Dermis microvascular lymphatic vessel endothelial cell (primary cell): Measurements from ENCODE around the gene ERF. TPM values are rescaled to one million over a fixed set of nuclear protein-coding genes. Genes with fewer than 3 reads are reported as not detected.

Source experiments
- DNase-seq, 2 donors: peaks; one replicate each; pipeline versions ENCODE4 v3.0.0 to v3.0.0-alpha.2; 2010; ENCODE audit warnings: low read depth in 2 of 2
- total RNA-seq: library from RNA; depleted of rRNA; stranded (reverse); fragments of >200 nt; gene quantifications from 2 replicates; pipeline ENCODE4 v1.2.1, GENCODE V29; 2014

Gene ERF
- total RNA-seq, 1 donor from 2014 or later = 18.4 TPM

DNA sequence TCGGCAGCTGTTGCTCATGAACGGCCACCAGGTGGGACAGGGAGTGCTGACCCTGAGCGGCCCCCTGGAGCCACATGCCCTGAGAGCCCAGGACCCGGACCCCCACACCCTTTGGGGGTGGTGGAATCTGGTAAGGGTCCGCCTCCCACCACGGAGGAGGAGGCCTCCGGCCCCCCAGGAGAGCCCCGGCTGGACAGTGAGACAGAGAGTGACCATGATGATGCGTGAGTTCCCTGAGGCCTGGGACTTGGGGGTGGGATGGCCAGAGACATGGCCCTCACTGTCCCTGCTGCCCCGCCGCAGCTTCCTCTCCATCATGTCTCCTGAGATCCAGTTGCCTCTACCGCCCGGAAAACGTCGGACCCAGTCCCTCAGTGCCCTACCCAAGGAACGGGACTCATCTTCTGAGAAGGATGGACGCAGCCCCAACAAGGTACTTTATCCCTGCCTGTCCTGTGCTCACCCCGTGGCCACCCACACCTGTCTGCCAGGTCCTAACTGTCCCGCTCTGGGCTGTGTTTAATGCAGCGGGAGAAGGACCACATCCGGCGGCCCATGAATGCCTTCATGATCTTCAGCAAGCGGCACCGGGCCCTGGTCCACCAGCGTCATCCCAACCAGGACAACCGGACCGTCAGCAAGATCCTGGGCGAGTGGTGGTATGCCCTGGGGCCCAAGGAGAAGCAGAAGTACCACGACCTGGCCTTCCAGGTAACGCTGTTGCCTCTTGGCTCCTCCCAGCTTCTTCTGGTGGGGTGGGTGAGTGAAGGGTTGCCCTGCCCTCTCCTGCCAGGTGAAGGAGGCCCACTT is 32.3 kb upstream of the ERF start:
- DNase-seq = no peak

DNA sequence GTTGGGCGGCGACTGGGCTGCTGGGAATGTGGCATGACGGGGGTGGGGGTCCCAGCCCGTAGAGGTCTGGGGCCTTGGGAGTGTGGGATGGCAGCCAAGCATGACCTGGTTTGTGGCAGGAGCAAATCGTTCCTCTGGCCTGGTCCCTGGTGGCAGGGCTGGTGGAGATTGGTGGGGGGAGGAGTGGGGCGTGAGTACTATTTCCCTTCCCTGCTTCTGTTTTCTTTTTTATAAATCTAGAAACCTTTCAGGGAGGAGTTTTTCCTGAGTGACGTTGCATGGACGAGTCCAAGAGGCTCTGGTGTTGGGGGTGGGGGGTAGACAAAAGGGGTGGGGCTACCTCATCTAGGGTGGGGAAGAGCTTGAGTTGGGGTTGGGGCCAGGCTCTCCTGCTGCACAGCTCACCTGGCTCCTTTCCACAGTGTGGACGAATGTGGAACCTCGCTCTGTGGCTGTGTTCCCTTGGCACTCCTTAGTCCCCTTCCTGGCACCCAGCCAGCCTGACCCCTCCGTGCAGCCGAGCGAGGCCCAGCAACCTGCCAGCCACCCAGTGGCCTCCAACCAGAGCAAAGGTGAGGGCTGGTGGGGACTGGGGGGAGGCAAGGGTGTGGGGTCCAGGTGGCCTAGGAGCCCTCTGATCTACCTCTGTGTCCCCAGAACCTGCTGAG is 31.6 kb upstream of the ERF start:
- DNase-seq = peak in 1 of 2 donors; percentile 67

DNA sequence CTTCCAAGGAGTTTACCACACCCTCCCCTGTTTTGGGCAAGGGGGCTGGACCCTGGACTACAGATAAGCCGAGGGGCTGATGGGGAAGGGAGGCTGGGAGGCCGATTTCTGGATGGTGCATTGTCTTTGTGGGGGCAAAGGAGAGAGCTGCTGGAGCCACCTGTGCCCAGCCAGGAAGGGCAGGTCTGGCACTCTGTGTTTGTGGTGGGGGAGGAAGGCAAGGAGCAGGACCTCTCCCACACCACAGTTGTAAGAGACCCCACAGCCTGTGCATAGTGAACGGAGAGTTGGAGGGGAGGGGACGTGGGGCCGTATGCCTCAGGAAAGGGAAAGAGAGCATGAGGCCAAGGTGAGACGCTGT is 31.0 kb upstream of the ERF start:
- no peak for DNase-seq

DNA sequence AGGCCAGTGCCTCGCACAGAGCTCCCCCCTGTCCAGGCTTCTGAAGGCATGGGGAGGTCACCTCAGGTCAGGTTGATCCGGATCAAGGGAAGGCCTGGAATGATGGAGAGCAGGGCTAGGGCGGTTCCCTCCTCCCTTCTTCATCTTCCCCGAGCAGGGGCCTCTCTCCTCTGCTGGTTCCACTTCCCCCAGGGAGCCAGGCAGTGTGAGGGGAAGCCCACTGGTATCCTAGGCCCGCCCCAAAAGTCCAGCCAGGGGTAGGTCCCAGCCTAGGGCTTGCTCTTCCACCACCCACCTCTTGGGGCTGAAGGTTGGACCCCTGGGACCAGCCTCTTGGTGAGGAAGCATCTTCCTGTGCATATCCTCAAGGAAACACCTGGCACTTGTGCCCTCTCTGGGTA is 30.6 kb upstream of the ERF start:
- peak in 1 of 2 donors; percentile 31 for DNase-seq

DNA sequence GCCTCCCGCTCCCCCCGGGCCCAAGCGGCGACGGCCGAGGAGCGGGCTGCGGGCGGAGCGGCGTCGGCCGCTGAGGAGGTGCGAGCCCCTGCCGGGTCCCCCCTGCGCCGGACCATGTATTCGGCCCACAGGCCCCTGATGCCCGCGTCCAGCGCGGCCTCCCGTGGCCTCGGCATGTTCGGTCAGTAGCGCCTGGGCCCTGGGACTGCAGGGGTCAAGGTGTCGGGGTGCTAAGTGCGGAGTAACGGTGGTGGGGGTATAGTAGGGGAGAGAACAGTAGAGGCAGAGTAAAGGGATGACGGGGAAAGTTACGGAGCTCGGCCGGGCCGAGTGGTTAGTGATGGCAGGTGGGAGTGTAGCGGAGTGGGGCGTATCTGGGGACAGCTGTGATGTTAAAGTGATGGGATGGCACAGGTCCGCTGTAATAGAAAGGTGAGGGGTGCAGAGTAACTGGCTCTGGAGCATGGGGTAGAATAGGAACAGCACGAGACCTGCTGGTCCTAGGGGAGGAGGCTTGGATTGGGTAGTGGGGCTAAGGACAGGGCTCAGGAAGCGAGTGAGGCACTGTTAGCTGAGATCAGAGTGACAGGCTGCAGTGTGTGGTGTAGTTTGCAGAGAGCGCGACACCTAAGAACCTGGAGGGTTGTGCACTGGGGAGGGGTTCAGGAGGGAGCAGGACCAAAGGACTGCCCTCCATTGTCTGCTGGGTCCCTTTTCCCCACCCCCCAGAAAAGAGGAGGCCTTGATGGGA is 29.8 kb upstream of the ERF start:
- DNase-seq = no peak

DNA sequence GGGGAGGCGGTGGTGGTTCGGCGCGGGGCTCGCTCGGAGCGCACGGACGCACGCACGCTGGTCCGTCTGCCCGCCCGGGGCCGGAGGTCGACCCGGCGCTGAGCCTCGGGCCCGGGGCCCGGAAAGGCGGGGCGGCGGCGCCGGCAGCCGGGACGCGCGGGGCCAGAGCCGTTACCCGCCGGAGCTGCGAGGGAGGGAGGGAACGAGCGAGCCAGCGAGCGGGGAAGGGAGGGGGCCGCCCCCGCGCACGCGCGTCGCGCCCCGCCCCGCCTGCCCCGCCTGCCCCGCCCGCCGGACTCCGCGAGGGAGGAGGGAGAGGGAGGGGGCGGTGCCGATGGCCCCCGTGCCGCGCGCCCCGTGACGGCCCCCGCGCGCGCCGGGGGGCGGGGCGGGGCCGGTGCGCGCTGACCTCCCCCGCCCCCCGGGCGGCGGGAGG is 29.2 kb upstream of the ERF start:
- peak in 1 of 2 donors; percentile 79 for DNase-seq

DNA sequence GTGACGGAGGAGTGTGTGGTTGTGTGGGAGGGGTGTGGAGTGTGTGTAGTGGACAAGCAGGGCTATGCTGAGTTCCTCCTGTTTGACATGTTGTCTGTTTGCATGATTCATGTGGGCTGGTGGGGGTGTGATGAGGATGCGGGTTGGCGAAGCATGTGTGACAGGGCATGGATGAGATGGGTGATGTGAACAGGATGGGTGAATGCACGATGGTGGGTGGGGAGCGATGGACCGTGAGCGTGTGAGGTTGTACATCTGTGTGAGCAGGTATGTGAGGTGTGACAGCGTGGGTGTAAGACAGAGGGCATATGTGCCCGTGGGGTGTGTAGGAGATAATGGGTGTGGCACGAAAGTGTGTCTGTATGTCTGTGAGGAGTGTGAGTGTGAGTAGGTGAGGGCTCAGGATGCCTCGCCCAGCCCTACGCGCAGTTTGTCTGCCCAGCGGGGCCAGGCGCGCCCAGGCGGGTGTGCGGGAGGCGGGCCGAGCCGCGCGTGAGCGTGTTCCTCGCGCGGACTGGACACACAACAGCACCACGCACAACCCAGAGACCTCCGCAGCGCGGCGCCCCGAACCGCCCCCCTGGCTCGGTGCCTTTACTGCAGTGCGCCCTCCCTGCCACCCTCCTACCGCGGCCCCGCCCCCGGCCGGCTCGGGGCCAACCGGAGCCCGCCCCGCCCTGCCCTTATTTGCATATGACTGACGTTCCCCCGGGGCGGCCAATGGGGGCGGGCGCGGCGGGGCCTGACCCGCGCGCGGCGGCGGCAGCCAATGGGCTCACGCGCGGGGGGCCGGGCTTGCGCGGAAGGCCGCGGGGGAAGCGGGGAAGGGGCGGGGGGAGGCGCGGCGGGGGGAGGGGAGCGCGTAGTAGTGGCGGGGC is 28.5 kb upstream of the ERF start:
- peak; percentile 69 to 95 for DNase-seq

DNA sequence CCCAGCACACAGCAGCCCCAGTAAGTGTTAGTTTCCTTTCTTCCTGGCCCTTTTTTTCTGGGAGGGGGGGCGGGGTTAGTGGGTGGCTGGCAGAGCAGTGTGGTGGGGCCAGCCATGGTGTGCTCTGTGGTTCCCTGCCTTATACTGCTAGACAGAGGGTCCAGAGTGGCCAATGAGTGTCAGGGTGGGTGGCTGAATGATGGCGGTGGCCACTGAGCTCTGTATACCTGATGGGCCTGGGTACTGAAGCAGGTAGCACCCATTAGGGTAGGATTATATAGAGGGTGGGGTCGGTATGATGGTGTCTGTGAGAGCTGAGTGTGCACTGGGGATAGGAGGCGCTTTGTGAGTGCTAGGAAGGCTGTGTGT is 27.9 kb upstream of the ERF start:
- DNase-seq = no peak

DNA sequence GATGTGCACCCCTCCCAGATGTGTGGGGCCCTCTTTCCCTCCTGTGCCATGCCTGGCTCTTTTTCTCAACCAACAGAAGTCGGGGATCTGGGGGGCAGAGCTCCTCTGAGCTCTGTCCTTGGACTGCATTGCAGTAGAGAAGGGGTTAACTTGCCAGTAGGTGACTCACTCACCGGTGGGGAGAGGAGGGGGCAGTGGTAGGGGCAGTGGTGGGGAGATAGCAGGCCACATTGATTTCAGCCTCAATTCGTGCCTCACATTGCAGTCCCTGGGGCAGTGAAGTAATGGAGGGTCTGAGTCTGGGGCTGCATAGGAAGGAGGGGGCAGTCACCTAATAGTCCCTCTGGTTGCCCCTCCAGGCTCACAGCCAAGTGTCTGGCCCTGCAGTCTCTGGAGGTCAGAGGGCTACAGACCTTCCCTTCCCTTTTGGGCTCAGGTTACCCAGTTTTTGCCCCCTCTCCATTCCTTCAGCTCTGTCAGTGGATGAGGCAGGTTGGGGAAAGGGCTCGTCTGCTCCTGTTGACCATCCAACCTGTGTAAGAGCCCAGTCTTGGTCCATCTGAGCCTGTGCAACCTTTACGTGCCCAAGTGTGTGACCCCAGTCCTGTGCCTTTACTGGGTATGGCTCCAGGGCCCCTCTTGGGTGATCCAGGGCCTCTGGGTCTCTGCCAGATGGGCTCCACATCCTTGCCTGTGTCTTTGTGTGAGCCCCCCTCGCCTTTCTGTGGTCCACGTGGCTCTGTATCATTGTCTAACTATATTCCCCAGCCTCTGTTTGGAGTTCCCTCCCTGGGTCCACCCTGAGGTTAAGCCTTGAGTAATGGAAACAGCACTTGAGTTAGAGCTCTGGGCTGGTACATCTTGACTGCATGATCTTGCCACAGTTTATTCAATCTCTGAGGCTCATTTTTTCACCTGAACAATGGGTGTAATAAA is 27.2 kb upstream of the ERF start:
- DNase-seq = peak in 1 of 2 donors; percentile 70

DNA sequence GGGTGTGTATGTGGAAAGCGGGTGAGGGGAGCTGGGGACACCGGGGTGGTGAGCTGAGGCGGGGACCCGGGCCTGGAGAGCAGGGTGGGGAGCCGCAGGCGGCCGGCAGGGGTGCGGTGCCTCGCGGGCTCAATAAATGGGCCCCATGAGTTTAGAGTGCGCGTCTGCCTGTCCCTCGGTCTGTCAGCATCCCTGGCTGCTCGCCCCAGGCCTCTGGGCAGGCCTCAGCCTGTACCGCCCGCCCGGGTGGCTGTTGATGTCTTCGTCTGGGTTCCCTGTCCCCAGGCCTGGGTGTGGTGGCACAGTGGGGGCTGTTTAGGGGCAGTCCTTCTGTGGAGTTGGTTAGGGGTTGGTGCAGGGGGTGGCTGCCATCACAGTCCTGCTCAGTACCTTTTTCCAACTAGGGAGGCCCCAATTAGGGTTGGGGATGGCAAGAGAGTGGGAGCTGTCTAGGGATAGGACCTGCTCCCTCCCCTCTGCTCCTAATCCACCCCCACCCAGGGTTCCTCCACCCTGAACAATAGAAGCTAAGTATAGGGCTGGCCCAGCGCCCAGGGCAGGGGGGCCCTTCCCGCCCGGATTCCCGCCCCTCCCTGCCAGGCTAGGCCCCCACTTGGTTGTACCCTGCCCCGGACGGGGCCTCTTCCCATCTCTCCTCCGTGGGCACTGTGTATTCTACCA is 26.4 kb upstream of the ERF start:
- peak in 1 of 2 donors; percentile 76 for DNase-seq

DNA sequence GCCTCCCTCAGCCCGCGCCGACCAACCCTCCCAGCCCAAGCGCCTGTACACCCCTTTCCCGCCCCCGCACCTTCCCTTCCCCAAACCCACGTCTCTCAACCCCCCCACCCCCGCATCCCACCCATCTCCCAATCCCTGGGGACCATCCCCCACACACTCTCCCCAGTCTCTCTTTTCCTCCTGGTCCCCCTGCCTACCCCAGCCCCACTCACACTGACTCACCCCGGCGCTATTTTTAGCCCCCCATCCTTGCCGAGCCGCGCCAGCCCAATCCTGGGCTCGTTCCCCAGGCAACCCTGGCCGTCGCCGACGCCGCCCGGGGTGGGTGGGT is 25.9 kb upstream of the ERF start:
- peak in 1 of 2 donors; percentile 46 for DNase-seq

DNA sequence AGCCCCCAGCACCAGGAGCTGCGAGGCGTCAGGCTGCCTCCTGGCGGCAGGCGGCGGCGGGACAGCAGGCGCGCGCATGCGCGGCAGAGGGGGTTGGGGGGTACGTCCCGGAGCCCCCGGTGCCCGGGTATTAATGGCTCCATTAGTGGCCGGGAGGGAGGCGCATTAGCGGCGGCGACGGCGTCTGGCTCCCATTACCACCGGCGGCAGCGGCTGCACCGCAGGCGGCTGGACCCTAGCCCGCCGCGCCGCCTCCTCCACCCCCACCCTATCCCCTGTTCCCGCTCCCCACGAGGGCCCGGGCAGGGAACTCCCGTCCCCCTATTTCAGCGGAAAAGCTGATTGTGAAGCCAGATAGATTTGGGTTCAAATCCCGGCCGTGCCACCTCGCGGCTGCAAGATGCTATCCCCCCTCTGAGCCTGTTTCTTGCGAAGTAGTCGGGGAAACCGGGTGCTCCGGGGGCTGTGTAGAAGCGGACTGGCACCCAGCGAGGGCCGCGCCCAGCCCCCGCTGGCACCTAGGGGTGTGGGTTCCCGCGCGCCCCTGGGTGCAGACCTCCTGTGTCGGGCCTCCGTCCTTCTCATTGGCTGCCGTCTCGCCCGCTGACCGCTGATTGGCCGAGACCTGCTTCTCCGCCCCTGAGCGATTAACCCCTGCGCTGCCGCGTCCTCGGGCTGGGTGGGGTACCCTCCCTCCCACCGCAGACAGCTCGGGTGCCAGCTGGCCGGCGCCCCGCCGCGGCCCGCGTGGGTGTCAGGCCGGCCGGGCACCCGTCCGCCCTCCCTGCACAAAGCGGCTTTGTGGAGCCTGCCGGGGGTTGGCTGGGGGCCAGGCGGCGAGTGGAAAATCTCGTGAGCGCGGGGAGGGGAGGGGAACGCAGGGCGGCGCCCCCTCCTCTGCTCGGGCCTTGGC is 25.2 kb upstream of the ERF start:
- DNase-seq = peak; percentile 56 to 87

DNA sequence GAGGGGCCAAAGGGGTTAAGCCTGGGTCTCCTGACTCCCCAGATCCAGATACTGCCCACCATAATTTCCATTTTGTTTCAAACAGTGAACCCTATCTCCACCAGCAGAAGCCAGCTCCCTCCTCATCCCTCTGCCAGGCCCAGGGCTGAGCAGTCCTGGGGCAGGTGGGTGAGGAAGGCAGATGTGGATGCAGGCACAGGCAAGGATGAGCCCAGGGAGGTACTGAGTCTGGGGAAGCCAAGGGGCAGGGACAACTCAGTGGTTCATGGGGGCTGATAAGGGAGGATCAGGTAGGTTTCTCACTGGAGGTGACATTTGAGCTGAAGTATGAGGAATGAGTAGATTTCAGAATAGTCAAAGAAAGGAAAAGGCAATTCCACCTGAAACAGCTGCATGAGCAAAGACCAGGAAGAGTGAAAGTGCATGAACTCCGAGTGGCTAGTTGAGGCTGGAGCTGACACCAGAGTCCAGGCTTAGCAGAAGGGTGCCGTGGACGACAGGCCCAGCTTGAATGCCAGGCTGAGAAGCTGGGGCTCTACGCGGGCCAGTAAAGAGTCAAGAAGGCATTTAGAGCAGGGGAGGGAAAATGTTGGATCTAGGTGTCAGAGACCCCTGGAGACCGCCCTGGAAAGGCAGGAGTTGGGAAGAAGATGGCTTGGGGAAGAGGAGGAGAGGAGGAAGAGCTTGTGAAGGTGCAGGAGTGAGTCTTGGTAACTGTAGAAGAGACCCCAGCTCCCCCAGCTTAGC is 24.4 kb upstream of the ERF start:
- DNase-seq = no peak

DNA sequence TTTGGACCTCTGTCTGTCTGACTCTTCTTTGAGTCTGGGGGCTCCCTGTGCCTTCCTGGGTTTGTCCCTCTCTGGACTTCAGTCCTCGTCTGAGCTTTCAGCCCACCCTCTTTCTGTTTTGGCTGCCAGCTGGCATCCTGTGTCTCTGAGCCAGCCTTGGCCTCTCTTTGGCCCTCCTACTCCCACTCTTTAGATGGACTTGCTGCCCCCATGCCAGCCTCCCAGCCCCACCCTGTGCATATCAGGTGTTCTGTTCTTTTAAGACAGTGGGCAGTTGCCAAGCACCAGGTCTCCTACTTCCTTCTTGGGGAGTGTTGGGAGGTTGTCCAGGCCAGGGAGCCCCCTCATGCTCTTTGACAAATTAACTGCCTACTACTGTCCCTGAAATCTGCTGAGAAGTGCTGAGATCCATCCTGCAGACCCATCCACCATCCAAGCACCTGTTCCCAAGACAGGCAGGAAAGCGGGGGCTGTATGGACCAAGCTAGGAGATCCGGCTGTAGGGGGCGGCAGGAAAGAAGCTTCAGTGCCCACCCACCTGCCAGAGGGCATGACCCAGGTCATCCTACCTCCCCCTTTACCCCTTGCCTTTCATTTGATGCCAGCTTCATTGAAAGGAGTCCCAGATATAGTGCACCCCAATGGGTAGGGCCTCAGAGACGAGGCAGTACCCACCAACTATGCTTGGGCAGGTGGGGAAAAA is 23.7 kb upstream of the ERF start:
- no peak for DNase-seq

DNA sequence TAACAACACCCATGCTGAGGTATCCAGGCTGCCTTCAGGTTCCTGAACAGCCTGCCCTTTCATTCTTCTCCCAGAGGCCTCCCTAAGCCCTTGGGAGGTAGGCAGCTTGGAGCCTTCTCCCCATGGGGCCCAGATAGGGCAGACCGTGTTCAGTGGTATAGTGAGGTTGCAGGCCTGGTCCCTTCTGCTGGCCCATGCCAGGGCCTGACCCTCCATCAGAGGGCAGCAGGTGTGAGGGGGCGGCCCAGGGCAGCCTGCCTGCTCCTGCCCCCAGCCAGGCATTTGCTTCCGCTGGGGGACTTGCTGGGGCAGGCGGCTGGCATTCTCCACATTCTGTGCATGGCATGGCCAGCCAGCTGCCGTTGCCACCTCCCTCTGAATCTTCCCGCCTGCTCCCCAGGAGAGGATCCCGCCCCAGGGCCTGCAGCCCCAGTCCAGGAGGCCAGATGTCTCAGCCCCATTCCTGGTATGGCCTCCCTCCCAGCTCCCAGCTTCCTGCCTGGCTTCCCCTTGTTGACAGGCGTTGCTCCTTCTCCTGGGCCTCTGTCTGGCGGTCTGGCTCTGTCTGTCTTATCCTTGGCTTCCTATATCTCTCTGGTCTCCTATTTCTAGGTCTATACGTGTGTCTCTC is 23.0 kb upstream of the ERF start:
- DNase-seq = peak in 1 of 2 donors; percentile 71

DNA sequence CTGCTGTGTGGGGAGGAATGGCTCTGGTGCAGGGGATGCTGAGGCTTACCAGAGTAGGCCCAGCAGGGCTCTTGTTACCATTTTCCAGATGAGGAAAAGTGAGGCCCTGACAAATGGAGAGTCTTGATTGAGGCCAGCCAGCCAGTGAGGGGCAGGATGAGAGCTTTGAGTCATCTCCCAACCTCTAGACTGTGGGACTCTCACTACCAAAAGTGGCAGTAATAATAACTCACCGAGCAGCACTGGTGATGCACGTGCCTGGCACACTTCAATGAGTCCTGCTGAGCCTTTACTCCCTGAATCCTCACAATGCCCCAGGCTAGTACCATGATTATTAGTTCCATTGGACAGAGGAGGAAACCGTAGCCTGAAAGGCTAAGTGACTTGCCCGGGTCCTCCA is 21.9 kb upstream of the ERF start:
- no peak for DNase-seq

DNA sequence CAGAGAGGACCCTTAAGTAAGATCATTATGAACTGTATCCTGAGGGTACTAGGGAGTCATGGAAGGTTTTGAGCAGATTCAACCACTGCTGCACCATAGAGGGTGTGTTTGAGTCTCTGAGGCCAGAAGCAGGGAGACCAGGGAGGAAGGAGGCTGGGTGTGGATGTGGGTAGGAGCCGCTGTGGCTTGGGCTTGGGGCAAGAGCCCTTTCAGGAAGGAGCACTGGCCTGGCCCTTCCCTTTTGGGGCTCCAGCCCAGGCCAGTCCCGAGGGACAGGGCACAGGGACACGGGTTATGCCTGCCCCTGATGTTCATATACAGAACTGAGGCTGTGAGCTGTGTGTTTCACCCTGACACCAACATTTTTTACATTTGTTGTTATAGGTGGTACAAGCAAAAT is 21.4 kb upstream of the ERF start:
- no peak for DNase-seq
